NCI-H510A treated with DMSO at 0.1 percent for 48 hours (cell line): Measurements from ENCODE around the gene OSCAR.

Experiments used
- DNase-seq: peaks from one replicate; lab custom pipeline; 2025; lab: John Stamatoyannopoulos, UW

Gene OSCAR

GRCh38 chr19:54094426-54095000 lies 6.1 kb downstream of the OSCAR start:
- no peak for DNase-seq

GRCh38 chr19:54084410-54084809 lies 16.2 kb downstream of the OSCAR start:
- no peak for DNase-seq

GRCh38 chr19:54081032-54081431 lies 19.6 kb downstream of the OSCAR start, which contains the start of gene TARM1:
Gene TARM1 (minus strand): TSS chr19:54081365. CDS start chr19:54081340, 25 bp downstream.
- DNase-seq = no peak

- DNase-seq = no peak
These were observed 23.3 kb downstream of the OSCAR start for GRCh38 chr19:54077334-54077733.

- no peak for DNase-seq
These were observed 25.8 kb downstream of the OSCAR start for GRCh38 chr19:54074851-54075250.

GRCh38 chr19:54073829-54074228 lies 26.8 kb downstream of the OSCAR start:
- no peak for DNase-seq

GRCh38 chr19:54069470-54069869 lies 31.1 kb downstream of the OSCAR start:
- no peak for DNase-seq

- DNase-seq = no peak
These were observed 37.1 kb downstream of the OSCAR start, which contains the start of gene VSTM1 for GRCh38 chr19:54063350-54064116. Gene VSTM1 (minus strand): TSS chr19:54063897. CDS start chr19:54063777, 120 bp downstream.

- no peak for DNase-seq
These were observed 38.0 kb downstream of the OSCAR start for GRCh38 chr19:54062643-54063042.

- no peak for DNase-seq
These were observed 53.0 kb downstream of the OSCAR start for GRCh38 chr19:54047616-54048015.

GRCh38 chr19:54045771-54046170 lies 54.8 kb downstream of the OSCAR start:
- DNase-seq = no peak
